Ureter (tissue), 1 donor: Measurements from ENCODE around the gene DDX27. TPM values are rescaled to one million over a fixed set of nuclear protein-coding genes. Genes with fewer than 3 reads are reported as not detected.

Experiments used
- DNase-seq: peaks from one replicate; pipeline ENCODE4 v3.0.0-alpha.2; 2020; ENCODE audit warnings: low spot score
- total RNA-seq: library from RNA; stranded (reverse); gene quantifications from one replicate; pipeline ENCODE4 v1.2.4, GENCODE V29; 2023
- donor health status: DM: yes; HTN: yes; CAD: no.

Gene DDX27
- total RNA-seq, 1 donor from 2014 or later: 33.2 TPM

DNA sequence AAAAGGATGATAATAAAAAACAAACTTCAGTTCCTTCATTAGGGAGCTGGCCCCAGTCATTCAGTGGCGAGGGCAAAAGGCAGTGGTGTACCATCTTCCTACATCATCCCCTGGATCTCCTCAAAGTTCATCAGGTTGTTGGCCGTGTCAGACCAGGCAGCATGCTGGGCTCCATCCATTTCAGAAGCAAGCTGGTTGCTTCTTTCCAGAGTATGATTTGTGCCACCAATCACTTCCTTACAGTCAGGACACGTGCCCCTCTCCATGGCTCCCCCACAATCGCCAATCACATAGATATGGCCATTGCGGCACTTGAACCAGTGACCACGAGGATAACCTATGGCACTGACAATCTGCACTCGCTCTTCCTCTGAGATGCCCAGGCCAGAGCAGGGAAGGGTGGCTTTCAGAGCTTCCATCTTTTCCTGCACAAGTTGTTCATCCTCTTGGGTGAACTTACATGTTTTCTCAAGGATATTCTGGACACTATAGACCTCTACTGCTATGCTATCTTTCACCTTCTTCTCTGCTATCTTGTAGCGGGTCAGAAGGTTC lies 28.0 kb downstream of the DDX27 start:
- no peak for DNase-seq

- DNase-seq: no peak
These were observed 28.6 kb downstream of the DDX27 start for GRCh38 chr20:49247792-49248191.

GRCh38 chr20:49248301-49248700 lies 29.1 kb downstream of the DDX27 start:
- DNase-seq: no peak

DNA sequence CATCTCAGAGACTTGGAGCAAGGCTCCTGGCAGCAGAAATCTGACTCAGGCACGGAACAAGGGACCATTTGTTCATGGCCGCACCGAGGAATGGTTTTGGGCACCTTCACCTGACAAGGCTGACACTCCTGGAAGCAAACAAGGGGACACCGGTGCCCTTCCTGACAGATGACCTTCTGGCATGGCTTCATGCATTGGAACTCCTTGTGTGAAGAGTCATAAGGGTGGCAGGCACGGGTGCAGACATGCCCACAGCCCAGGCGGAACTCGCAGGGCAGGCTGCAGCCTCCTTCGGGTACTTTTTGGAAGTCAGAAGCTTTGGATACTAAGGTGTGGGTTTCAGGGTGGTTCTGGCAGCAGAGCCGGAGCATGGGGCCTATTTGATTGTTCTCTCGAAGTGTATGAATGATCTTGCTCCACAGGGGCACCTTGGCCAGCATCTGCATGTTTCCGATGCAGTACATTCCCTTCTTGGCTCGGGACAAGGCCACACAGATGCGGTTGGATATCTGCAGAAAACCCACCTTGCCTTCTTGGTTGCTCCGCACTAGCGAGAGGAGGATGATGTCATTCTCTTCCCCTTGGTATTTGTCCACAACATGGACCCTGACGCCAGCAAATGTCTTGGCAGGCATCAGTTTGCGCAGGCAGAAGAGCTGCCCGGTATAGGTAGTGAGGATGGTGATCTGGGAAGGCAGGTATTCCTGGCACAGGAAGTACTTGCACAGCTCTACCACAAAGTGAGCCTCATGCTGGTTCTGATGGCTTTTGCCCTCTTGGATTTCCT lies 29.9 kb downstream of the DDX27 start:
- DNase-seq: no peak

DNA sequence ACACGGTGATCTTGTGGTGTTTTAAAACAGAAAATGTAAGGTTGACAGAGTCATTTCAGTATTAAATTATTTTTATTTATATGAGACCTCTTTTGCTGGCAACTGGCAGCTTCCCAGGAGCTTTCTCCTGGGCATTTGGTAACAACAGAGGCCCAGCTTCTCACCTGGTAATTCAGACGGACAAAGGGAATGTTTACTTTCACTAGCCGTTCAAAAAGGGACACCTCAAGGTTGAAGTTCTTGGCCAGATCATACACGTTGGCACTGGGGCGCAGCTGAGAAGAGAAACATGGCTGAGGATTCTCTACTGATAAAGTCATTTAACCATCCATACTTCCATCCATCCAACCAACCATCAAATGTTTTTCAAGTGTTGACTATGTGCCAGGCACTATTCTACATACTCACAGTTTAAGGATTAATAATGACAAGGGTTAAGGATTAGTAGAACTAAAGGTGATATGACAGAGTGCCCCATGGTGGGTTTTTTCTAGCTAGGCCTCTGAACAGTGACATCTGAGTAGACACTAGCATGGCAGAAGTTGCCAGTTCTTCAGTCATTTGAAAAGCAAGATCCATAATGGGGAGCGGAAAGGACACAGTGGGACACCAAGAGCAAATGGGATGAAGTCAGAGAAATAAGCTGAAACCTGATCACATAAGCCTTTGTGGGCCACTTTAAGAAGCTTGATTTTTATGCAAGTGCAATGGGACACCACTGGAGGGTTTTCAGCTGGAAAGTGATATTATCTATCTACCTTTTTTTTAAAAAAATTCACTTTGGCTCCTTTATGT lies 33.5 kb downstream of the DDX27 start:
- DNase-seq: no peak

GRCh38 chr20:49256261-49256660 lies 37.0 kb downstream of the DDX27 start:
- DNase-seq: no peak

GRCh38 chr20:49259284-49259683 lies 40.1 kb downstream of the DDX27 start:
- DNase-seq: no peak

GRCh38 chr20:49259799-49260198 lies 40.6 kb downstream of the DDX27 start:
- no peak for DNase-seq

GRCh38 chr20:49260218-49260617 lies 41.0 kb downstream of the DDX27 start:
- no peak for DNase-seq

- no peak for DNase-seq
These were observed 42.0 kb downstream of the DDX27 start for GRCh38 chr20:49261173-49261572.

GRCh38 chr20:49262444-49262843 lies 43.2 kb downstream of the DDX27 start:
- no peak for DNase-seq

GRCh38 chr20:49267327-49267726 lies 48.1 kb downstream of the DDX27 start:
- DNase-seq: no peak

DNA sequence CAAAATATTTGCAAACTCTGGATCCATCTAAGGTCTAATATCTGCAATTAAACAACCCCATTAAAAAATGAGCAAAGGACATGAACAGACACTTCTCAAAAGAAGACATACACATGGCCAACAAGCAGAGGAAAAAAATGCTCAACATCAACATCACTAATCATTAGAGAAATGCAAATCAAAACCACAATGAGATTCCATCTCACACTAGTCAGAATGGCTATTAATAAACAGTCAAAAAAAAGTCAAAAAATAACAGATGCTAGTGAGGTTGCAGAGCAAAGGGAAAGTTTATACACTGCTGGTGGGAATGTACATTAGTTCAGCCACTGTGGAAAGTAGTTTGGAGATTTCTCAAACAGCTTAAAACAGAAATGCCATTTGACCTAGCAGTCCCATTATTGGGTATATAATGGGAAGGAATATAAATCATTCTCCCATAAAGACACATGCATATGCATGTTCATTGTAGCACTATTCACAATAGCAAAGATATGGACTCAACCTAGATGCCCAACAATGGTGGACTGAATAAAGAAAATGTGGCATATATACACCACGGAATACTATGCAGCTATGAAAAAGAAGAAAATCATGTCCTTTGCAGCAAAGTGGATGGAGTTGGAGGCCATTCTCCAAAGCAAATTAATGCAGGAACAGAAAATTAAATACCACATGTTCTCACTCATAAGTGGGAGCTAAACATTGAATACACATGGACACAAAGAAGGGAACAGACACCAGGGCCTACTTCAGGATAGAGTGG lies 49.6 kb downstream of the DDX27 start:
- no peak for DNase-seq

DNA sequence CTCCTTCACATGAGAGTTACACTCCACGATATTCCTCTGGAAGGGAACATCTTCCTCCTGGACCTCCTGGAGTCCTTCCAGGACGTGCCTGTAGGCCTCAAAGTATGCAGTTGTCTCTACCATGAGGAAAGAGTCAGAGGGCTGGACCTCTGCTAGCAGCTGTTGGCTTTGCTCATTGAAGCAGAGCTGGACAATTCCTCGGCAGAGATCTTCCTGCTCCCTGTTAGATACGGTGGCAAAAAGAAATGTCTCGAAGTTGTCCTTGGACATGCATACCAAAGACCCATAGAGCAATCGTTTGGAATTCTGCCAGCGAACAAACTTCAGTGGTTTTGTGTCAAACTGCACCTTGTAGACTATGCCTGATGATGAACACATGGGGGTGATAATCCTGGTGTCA lies 51.0 kb downstream of the DDX27 start:
- DNase-seq: no peak

GRCh38 chr20:49270736-49271135 lies 51.5 kb downstream of the DDX27 start:
- DNase-seq: no peak

DNA sequence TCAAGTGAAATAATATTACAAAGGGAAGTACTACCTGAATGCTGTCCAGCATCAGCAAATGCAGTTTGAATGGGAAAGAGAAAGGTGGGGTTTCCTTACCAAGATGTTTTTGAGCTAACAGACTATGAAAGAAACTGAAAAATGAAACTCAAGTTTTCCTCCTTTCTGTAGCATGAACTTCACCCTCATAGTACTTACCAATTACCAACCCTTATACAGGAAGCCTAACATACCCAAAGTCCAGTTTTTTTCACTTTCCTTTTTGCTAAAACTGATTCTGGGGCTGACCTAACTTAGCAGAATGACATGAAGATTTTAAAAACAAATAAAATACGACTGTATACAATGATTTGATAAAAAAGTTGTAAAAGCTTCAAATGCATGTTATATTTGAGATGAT lies 53.4 kb downstream of the DDX27 start:
- DNase-seq: no peak

- DNase-seq: no peak
These were observed 54.6 kb downstream of the DDX27 start for GRCh38 chr20:49273696-49274277.

- DNase-seq: no peak
These were observed 56.0 kb downstream of the DDX27 start for GRCh38 chr20:49275216-49275615.

DNA sequence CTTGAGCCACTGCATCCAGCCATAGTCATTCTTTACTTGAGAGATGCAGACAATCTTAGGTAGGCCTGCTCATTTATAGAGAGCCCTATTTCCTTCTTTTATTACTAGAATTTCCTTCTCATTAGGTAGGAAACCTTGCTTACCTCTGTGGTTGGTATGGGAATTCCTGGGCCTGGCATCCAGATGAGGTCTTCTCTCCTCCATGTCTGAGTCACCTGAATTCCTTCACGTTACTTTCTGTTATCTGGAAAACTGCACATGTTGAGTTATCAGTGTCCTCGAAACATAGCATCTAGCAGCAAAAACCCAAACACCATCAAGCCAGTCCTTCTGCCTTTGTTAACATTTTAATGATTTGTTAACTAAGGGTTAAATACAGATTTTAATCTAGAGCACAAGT lies 56.4 kb downstream of the DDX27 start:
- no peak for DNase-seq

GRCh38 chr20:49276161-49276960 lies 57.1 kb downstream of the DDX27 start:
- DNase-seq: no peak
